DND-41 (cell line): ENCODE measurements around the gene DRAM2.

Experiments used
- EZH2 ChIP-seq: IDR thresholded peaks from 3 replicates; pipeline ENCODE4 v1.6.1; 2012; ENCODE audit warnings: borderline replicate concordance, low read depth, mild to moderate bottlenecking, moderate library complexity, low read length, inconsistent platforms; ENCODE audit not compliant: severe bottlenecking
- TF ChIP-seq, protein P1 (sequence below): IDR thresholded peaks from 2 replicates; pipeline ENCODE4 v1.5.1; 2012; ENCODE audit warnings: borderline replicate concordance, low read length, moderate library complexity, mild to moderate bottlenecking; ENCODE audit not compliant: poor library complexity, severe bottlenecking; ENCODE audit errors: extremely low read depth

DNA sequence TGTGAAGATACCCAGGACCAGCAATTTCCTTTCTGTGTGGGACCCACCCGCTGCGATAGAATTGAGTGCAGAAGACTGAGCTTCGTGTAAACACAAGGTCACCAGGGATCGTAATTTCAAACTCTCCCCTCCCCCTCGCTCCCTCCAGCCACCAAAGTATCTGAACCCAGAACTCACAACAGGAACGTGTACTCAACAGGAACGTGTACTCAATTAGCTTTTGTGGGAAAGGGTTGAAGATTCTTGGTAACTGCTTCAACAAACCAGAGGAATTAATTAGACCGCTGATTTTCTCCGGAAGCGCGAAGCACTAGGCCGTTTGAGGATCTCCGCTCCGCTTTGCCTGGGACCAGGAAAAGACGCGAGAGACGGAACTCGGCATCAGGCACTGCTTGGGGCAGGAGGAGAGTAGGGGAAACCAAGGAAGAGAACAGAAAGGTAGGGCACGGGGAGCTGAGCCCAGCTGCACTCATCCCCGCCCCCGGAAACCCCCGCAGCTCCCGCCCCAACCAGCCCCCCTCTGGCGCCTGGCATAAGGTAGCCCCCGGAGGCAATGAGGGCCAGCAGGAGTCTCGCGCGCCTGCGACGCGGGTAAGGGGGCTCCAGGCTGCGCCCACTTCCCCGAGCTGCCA lies 453 bp downstream of the DRAM2 start:
- TF ChIP-seq, protein P1, sequence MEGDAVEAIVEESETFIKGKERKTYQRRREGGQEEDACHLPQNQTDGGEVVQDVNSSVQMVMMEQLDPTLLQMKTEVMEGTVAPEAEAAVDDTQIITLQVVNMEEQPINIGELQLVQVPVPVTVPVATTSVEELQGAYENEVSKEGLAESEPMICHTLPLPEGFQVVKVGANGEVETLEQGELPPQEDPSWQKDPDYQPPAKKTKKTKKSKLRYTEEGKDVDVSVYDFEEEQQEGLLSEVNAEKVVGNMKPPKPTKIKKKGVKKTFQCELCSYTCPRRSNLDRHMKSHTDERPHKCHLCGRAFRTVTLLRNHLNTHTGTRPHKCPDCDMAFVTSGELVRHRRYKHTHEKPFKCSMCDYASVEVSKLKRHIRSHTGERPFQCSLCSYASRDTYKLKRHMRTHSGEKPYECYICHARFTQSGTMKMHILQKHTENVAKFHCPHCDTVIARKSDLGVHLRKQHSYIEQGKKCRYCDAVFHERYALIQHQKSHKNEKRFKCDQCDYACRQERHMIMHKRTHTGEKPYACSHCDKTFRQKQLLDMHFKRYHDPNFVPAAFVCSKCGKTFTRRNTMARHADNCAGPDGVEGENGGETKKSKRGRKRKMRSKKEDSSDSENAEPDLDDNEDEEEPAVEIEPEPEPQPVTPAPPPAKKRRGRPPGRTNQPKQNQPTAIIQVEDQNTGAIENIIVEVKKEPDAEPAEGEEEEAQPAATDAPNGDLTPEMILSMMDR, result no peak
- TF ChIP-seq EZH2, result no peak
